GM18873 (cell line): ENCODE measurements around the gene C11orf54.
"Not testable (repeated sequence)": the region's sequence is repeated elsewhere in the genome, so short reads cannot be mapped to it uniquely, and the experiment has no call there.

Experiments used
- ATAC-seq: cut with Tn5 transposase; IDR thresholded peaks from one replicate; pipeline ENCODE4 v1.9.1; 2021; ENCODE audit warnings: mild to moderate bottlenecking, moderate library complexity, moderate number of reproducible peaks; ENCODE audit not compliant: unreplicated experiment, low FRiP score

The C11orf54 gene

GRCh38 chr11:93761910-93762309 is 20.4 kb downstream of the C11orf54 start:
- ATAC-seq, result no peak

- ATAC-seq, result no peak
Measured at GRCh38 chr11:93765551-93765950, 24.1 kb downstream of the C11orf54 start.

- ATAC-seq, result no peak
Measured at GRCh38 chr11:93766504-93766903, 25.0 kb downstream of the C11orf54 start.

GRCh38 chr11:93767018-93767417 is 25.5 kb downstream of the C11orf54 start:
- no peak for ATAC-seq

- no peak for ATAC-seq
Measured at GRCh38 chr11:93770160-93770559, 28.7 kb downstream of the C11orf54 start.

- no peak for ATAC-seq
Measured at GRCh38 chr11:93772123-93772522, 30.7 kb downstream of the C11orf54 start.

GRCh38 chr11:93773045-93773477 is 31.6 kb downstream of the C11orf54 start:
- ATAC-seq, result no peak

- ATAC-seq, result no peak
Measured at GRCh38 chr11:93773601-93774200, 32.2 kb downstream of the C11orf54 start.

- ATAC-seq, result not testable (repeated sequence)
Measured at GRCh38 chr11:93774560-93774959, 33.1 kb downstream of the C11orf54 start.

GRCh38 chr11:93775289-93775688 is 33.8 kb downstream of the C11orf54 start:
- ATAC-seq, result no peak

GRCh38 chr11:93783362-93783761 is 41.9 kb downstream of the C11orf54 start:
- no peak for ATAC-seq

GRCh38 chr11:93783765-93784144 is 42.3 kb downstream of the C11orf54 start:
- ATAC-seq, result peak; percentile 38

- peak; percentile 96 for ATAC-seq
Measured at GRCh38 chr11:93784145-93784934, 42.9 kb downstream of the C11orf54 start, which contains the start of gene MED17. TSS of gene MED17 (plus strand) at chr11:93784282. CDS start at chr11:93784514, 232 bp downstream.

GRCh38 chr11:93784935-93785360 is 43.5 kb downstream of the C11orf54 start:
- peak; percentile 31 for ATAC-seq

GRCh38 chr11:93791493-93791892 is 50.0 kb downstream of the C11orf54 start:
- no peak for ATAC-seq

GRCh38 chr11:93796441-93797231 is 55.2 kb downstream of the C11orf54 start:
- ATAC-seq, result no peak

- no peak for ATAC-seq
Measured at GRCh38 chr11:93801366-93801765, 59.9 kb downstream of the C11orf54 start.

GRCh38 chr11:93804879-93805278 is 63.4 kb downstream of the C11orf54 start:
- no peak for ATAC-seq

- no peak for ATAC-seq
Measured at GRCh38 chr11:93807980-93808379, 66.5 kb downstream of the C11orf54 start.

- ATAC-seq, result no peak
Measured at GRCh38 chr11:93813974-93814373, 72.5 kb downstream of the C11orf54 start.
